HTR-8/SVneo (cell line): ENCODE results near the gene TIA1.
"Not testable (repeated sequence)": the region's sequence is repeated elsewhere in the genome, so short reads cannot be mapped to it uniquely, and the experiment has no call there.

ENCODE experiments used
- DNase-seq: peaks from one replicate; pipeline ENCODE4 v3.0.0; 2011; ENCODE audit warnings: low spot score, mixed read lengths; ENCODE audit not compliant: insufficient read length
- FAIRE-seq: peaks from 2 replicates; lab custom pipeline; 2011; peaks lifted over from hg19 to GRCh38; lab: Jason Lieb, UNC

The TIA1 gene, protein sequence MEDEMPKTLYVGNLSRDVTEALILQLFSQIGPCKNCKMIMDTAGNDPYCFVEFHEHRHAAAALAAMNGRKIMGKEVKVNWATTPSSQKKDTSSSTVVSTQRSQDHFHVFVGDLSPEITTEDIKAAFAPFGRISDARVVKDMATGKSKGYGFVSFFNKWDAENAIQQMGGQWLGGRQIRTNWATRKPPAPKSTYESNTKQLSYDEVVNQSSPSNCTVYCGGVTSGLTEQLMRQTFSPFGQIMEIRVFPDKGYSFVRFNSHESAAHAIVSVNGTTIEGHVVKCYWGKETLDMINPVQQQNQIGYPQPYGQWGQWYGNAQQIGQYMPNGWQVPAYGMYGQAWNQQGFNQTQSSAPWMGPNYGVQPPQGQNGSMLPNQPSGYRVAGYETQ

DNA sequence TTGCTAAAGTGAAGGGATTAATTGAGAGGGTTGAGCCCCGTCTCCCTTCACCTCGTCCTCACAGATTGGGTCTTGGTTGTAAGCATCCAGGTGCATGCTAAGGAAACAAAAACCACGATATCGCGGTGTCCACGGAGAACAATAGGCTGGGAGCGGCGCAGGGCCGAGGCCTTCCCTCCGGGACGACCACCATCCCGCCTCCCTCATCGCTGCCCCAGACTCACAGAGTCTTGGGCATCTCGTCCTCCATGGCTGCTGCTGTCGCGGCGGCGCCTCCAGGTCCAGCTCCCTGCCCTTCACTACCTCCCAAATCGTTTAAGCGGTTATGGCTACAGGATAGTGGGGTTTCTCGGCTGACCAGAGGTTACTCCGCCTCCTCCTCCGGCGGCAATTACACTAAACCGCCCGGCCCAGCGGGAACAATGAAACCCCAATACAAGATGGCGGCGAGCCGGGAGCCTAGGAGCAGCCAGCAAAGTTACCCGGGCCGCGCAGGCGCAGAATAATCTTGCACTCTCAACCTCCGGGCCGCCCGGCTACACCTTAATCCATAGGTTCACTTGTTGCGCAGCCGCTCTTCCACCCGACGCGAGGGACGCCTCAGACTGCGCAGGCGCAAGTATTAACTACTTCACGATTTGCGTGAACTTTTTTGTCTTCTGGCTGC is at the start of gene TIA1:
Gene TIA1 (minus strand): TSS at position 448 of the 667 bp plus-strand sequence. CDS start 198 bp downstream, at position 250.
- FAIRE-seq: peak; percentile 81
- peak; percentile 99 for DNase-seq

DNA sequence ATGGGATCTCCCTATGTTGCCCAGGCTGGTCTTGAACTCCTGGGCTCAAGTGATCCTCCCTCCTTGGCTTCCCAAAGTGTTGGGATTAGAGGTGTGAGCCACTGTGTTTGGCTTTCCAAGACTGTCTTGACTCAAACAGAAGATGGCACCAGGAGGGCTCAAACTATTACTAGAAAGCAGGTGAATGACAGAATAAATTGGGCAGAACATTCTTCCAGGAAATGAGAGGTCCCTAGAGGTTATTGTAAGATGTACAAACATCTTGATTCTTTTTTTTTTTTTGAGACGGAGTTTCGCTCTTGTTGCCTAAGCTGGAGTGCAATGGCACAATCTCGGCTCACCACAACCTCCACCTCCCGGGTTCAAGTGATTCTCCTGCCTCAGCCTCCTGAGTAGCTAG is 49.4 kb upstream of the TIA1 start:
- not testable (repeated sequence) for FAIRE-seq, DNase-seq

DNA sequence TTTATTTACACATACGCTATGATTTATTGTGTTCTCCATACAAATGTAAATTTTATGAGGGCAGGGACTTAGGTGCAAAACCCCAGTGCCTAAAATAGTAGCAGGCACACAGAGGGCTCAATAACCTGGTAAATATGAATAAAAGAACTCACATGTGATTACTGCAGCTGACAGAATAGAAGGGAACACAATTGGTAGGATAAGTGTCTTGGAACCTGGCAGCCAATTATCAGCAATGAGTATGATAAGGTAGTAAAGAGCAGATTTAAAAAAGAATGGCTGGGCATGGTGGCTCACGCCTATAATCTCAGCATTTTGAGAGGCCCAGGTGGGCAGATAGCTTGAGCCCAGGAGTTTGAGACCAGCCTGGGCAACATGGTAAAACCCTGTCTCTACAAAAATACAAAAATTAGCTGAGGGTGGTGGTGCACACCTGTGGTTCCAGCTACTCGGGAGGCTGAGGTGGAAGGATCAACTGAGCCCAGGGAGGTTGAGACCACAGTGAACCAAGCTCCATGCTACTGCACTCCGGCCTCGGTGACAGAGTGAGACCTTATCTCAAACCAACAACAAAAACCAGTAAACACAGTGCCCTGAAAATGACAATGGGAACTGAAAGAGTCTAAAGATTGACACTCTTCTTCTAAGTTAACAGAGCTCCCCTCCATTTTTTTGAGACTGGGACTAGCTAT is 35.2 kb upstream of the TIA1 start:
- FAIRE-seq: no peak
- no peak for DNase-seq

DNA sequence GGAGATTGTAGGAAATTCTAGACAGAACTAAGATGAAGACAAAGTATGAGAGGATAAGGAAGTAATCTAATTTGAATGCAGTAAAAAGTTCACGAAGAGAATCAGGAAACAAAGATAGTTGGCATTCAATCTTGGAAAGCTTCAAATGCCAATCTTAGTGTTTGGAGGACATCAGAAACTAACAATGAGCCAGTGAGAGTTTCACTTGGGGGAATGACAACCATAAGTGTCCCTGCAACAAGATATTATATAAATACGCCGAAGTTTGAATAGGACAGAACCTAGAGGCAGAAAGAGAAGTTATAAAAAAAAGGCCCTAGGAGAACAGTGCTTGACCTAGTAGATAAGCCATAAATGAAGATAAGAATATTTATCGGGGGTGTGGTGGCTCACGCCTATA is 34.0 kb upstream of the TIA1 start:
- DNase-seq: no peak
- FAIRE-seq: no peak

DNA sequence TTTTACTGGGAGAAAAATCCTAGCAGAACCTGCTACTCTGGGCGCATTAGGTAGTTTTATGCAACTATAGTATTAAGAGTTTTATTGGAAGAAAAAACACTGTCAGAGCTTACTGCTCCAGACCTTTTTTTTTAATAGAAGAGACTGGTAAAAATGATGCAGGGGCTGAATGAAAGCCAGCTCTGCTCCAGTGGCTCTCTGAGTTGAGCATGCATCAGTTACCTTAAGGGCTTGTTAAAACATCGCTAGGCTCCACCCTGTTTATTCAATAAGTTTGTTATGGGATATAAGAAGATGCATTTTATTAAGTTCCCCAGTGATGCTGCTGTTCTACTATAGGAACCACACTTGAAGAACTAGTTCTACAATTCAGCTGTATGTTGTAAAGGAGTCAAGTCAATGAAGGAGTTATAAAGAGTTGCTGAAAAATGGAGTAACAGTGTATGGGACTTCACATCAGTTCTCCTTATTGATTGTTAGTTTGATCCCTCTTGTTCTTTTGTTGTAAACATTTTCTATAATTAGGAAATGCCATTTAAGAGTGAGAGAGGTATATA is 31.9 kb upstream of the TIA1 start:
- FAIRE-seq (no peak), DNase-seq (no peak)

DNA sequence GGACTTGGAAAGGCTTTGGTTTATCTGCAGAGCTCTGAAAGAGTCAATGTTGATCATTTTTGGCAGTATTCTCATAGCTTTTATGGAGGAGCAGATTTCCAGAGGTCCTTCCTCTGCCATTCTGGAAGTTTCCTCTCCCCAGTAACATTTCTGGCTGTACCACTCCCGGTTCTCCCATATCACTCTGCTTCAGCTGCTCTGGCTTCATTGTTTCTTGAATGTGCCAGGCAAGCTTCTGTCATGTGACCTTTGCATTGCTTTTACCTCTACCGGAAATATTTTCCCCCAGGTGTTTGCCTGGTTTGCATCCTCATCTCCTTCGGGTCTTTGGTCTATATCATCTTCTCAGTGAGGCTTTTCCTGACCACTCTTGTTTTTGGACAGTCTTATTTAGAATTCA is 21.9 kb upstream of the TIA1 start:
- FAIRE-seq (no peak), DNase-seq (no peak)

DNA sequence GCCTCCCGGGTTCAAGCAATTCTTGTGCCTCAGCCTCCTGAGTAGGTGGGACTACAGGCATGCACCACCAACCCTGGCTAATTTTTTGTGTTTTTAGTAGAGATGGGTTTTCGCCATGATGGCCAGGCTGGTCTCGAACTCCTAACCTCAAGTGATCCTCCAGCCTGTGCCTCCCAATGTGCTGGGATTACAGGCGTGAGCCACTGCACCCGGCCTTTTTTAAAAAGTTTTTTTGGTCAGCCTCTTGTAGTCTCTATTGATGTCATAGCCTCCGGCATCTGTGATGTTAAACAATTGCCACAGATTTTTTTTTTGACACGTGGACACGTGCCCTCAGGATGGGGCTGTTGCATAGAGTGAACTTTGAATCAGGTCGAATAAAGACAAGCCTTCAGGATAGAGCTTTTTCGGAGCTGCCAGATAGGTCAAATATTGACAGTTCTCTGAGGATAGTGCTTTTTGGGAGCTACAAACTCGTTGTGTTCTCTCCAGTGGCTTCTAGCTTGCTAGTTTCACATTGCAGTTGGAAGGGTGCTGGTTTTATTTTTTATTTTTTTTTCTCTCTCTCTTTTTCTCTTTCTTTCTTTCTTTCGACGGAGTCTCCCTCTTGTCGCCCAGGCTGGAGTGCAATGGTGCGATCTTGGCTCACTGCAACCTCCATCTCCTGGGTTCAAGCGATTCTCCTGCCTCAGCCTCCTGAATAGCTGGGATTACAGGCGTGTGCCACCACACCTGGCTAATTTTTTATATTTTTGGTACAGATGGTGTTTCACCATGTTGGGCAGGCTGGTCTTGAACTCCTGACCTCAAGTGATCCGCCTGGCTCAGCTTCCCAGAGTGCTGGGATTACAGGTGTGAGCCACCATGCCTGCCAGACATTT is 21.2 kb upstream of the TIA1 start:
- not testable (repeated sequence) for DNase-seq, FAIRE-seq

DNA sequence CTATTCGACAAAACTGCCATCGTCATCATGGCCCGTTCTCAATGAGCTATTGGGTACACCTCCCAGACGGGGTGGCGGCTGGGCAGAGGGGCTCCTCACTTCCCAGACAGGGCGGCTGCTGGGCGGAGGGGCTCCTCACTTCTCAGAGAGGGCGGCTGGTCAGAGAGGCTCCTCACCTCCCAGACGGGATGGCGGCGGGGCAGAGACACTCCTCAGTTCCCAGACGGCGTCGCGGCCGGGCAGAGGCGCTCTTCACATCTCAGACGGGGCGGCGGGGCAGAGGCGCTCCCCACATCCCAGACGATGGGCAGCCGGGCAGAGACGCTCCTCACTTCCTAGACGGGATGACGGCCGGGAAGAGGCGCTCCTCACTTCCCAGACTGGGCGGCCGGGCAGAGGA is 18.5 kb upstream of the TIA1 start:
- FAIRE-seq, DNase-seq: not testable (repeated sequence)

DNA sequence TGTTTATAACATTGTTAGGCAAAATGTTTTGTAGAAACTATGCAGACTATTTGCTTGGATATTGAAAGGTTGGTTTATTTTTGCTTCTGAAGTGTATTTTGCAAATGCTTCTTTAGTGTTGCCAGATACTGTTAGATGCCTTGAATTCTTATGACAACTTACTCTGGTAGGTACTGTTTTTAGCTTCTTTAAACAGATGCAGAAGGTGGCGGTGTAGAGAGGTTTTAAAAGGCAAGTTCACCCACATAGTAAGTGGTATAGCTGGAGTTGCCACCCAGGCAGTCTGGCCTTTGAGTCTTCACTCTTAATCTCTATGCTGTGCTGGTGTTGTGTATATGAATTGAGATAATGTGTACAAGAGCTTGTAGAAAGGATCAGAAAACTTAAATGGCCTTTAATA is 13.1 kb upstream of the TIA1 start:
- FAIRE-seq: no peak
- no peak for DNase-seq

DNA sequence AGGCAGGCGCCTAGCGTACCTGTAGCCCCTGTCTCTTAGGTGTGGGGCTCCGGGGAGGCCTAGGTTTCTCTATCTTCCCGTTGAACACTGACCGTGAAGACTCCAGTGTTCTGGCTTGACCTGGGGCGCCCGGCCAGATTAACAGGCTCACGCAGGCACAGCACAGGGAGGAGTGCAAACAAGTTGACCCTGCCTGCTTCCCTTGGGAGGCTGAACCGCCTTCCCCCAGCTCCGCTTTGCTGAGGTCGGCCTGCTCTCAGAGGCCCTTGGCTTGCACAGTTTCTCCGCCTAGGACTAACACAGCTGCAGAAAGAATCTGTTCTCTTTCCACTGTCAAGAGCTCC is 10.1 kb upstream of the TIA1 start:
- no peak for DNase-seq
- no peak for FAIRE-seq

DNA sequence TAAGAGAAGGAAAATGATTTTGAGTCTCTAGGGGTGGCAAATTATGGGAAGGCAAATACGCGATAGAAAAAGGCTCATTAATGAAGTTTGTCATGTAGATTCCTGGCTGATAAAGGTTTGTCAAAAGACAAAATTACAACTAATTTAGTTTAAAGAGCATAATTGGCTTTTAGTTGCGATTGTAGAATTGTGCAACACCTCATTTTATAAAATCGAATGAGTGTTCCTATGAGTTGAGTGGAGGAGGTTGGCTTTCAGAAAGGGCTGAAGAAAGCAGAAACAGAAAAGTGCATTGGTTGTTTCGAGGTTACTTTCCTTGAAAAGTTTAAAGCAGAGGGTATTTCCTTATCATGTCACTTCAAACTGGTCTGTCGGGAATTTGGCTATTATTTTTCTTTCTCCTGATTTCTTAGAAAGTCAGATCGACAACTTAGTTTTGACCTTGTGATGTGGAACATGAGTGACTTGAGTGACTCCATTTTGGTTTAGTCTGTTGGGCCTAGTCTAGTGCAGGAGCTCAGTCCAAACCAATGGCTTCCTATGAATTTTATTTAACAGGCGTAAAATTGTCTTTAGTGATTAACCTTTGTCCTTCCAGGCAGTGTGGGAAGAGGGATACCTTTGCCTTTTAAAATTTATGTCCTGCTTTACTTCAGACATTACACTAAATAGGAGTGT is 7.3 kb upstream of the TIA1 start:
- DNase-seq (no peak), FAIRE-seq (no peak)

DNA sequence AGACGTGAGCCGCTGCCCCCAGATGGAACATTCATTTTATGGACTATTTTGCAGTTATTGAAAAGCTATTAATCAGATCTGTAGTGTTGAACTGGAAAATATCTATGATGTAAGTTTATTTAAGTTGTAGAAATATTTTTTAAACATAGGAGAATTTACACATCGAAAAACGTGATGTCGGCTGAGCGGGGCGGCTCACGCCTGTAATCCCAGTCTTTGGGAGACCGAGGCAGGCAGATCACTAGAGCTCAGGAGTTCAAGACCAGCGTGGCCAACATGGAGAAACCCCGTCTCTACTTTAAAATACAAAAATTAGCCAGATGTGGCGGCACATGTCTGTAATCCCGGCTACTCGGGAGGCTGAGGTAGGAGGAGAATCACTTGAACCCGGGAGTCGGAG is 2.0 kb upstream of the TIA1 start:
- no peak for FAIRE-seq
- no peak for DNase-seq

DNA sequence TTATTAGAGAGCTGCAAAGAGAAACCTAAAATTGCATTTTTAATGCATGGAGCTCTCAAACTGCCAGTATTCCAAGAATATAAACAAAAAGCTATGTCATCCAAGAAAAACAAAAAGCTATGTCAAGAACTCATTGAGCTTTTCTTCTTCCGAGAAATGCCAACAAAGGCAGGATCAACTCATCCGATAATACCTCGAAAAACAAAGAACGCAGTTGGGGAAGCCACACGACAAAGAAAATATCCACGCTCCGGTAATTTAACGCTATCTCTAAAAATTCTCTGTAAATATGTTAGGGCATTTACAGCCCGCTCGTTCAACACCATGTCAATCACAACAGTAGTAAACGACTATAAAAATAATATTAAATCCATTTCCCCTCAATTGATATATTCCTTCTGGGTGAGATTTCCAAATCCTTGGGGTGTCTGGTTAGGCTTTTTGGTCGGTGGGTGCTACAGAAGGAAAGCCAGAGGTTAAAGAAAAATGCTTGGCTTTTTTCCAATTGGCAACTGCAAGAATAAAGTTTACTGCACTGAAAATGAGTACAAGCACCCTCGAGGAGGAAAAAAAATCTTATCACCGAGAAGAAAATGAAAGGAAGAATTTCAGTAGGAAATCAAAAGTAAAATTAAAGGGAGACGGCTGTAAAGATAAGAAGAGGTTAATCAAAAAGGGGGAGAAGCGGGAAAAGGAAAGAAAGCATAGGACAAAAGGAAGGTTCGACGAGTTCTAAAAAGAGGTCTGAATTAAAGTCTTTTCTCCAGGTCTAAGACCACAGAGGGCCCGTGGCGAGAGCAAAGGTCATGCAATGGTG is 856 bp downstream of the TIA1 start:
- FAIRE-seq: no peak
- DNase-seq: no peak

DNA sequence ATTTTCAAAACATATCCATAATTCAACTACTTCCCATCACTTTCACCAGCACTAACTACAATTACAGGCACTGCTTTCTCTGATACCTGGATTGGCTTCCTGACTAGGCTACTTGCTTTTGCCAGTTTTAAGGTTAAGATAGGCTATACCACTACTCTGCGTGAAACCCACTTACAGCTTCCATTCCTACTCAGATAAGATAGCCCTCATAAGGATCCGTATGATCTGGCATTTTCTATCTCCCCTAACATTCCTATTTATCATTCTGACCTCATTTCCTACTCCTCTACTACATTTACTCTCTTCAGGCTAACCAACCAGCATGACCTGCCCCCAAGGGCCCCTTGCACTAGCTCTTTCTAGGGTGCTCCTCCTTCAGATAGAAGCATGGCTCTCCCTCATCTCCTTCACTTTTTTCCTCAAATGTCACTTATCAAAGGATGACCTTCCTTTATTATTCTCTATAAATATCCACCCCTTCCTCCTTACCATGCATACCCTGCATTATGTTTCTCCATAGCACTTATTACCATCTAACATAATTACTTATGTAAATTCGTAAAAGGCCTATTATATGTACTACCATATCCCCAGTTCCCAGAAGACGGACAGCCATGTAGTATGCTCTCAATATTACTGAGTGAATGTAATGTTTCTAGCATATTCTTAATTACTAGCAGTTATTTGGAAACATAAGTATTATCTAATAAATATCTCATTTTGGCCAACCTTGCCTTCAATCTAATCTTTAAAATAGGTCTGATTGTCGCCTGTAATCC is 4.4 kb downstream of the TIA1 start:
- no peak for FAIRE-seq
- no peak for DNase-seq

DNA sequence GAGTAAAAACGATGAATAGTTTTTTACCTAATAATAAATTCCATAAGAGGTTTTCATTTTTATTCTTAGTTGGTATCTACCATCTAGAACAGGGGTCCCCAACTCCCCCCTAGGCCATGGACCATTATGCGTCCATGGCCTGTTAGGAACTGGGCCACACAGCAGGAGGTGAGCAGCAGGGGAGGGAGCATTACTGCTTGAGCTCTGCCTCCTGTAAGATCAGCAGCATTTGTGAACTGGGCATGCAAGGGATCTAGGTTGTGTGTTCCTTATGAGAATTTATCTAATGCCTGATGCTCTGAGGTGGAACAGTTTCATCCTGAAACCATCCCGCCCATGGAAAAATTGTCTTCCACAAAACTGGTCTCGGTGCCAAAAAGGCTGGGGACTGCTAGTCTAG is 5.9 kb downstream of the TIA1 start:
- no peak for DNase-seq
- no peak for FAIRE-seq

DNA sequence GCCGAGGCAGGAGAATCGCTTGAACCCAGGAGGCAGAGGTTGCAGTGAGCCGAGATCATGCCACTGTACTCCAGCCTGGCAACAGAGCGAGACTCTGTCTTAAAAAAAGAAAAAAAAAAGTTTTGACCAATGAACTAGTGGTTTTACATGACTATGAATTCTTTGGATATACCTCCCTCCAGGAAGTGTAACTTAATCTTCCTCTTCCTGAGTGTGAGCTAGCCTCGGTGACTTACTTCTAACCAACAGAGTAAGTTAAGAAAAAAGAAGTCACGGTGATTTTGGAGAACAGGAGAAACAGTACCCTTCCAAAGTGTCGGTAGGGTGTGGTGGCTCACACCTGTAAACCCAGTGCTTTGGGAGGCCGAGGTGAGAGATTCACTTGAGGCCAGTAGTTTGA is 7.1 kb downstream of the TIA1 start:
- DNase-seq (no peak), FAIRE-seq (no peak)

DNA sequence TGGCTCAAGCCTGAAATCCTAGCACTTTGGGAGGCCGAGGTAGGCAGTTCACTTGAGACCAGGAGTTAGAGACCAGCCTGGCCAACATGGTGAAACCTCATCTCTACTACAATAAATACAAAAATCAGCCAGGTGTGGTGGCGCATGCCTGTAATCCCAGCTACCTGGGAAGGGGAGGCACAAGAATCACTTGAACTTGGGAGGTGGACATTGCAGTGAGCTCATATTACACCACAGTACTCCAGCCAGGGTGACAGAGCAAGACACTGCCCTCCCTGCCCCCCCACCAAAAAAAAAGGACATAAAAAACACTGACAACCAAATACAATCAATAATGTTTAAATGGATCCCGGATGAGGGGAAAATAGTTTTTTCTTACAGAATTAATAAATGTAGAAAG is 7.8 kb downstream of the TIA1 start:
- FAIRE-seq: no peak
- no peak for DNase-seq

DNA sequence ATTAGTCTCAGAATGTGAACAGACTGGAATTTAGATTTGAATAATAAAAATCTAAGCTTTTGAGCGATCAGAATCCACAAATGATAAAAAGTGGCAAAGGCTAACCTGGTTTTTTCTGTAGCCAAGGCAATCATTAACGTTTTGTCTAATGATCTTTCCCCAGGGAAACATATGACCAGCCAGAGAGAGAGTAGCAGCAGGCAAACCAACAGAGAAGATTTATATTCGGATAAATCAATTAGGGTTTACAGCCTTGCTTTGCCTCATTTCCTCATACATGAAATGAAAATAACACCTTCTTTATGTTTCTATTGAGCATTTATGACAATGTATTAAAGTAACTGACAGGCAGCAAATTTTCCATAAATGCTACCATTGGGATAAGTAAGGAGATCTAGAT is 14.5 kb downstream of the TIA1 start:
- DNase-seq: no peak
- FAIRE-seq: no peak
